HepG2 (cell line): ENCODE data around the gene SPATA25. TPM values are rescaled to one million over a fixed set of nuclear protein-coding genes. Genes with fewer than 3 reads are reported as not detected.
A peak's percentile ranks its signal among the peaks of the same experiment; 100 is the strongest.

Experiments
- ATF1 ChIP-seq: IDR thresholded peaks from 2 replicates; pipeline ENCODE4 v1.6.1; 2016; ENCODE audit warnings: mild to moderate bottlenecking, control low read depth
- CBFB ChIP-seq: sonication (generic); formaldehyde crosslinking; IDR thresholded peaks from 2 replicates; pipeline ENCODE4 v1.4.0; 2020; ENCODE audit warnings: missing genetic modification reagents
- ELF4 ChIP-seq: sonication (generic); formaldehyde crosslinking; IDR thresholded peaks from 2 replicates; pipeline ENCODE4 v1.5.0; 2020; ENCODE audit warnings: missing genetic modification reagents, mild to moderate bottlenecking, moderate library complexity, borderline replicate concordance
- FOXP4 ChIP-seq: sonication (generic); formaldehyde crosslinking; IDR thresholded peaks from 2 replicates; pipeline ENCODE4 v1.4.0; 2020; ENCODE audit warnings: missing genetic modification reagents
- HIC2 ChIP-seq: sonication (generic); formaldehyde crosslinking; IDR thresholded peaks from 2 replicates; pipeline ENCODE4 v1.9.0; 2022; ENCODE audit warnings: low read depth, missing genetic modification reagents
- HNRNPUL1 ChIP-seq: fragments of 200-400 bp; formaldehyde crosslinking; IDR thresholded peaks from 2 replicates; pipeline ENCODE4 v1.6.1; 2017; ENCODE audit warnings: low read depth, mild to moderate bottlenecking, low read length, moderate library complexity
- NFYB ChIP-seq: sonication (generic); formaldehyde crosslinking; IDR thresholded peaks from 2 replicates; pipeline ENCODE4 v1.4.0; 2020; ENCODE audit warnings: missing genetic modification reagents
- PLRG1 ChIP-seq: fragments of 450-650 bp; conservative IDR thresholded peaks from 2 replicates; pipeline ENCODE4 v1.6.1; 2016
- PPARG ChIP-seq: conservative IDR thresholded peaks from 2 replicates; pipeline ENCODE4 v1.6.1; 2016; ENCODE audit warnings: missing biosample characterization, missing genetic modification reagents
- SP5 ChIP-seq: IDR thresholded peaks from 2 replicates; pipeline ENCODE4 v1.6.1; 2016; ENCODE audit warnings: low read depth, borderline replicate concordance
- SRSF9 ChIP-seq: fragments of 200-400 bp; formaldehyde crosslinking; IDR thresholded peaks from 2 replicates; pipeline ENCODE4 v1.6.1; 2018; ENCODE audit warnings: borderline replicate concordance, mild to moderate bottlenecking, low read depth, low read length; ENCODE audit not compliant: insufficient read depth, poor library complexity, severe bottlenecking
- USF2 ChIP-seq, 2 experiments: sonication (generic) in 1 of 2; formaldehyde crosslinking in 1 of 2; IDR thresholded peaks; 2 replicates each; pipeline versions ENCODE4 v1.5.1 to v1.6.1; 2011 to 2020; ENCODE audit warnings: borderline replicate concordance in 1 of 2, low read depth in 1 of 2, low read length in 1 of 2, mild to moderate bottlenecking in 1 of 2, missing genetic modification reagents in 1 of 2, moderate library complexity in 1 of 2
- ZEB1 ChIP-seq: IDR thresholded peaks from 2 replicates; pipeline ENCODE4 v1.6.1; 2012; ENCODE audit warnings: mild to moderate bottlenecking, low read depth, inconsistent platforms; ENCODE audit not compliant: insufficient replicate concordance
- ZFX ChIP-seq: sonication (generic); formaldehyde crosslinking; IDR thresholded peaks from 2 replicates; pipeline ENCODE4 v1.4.0; 2020; ENCODE audit warnings: mild to moderate bottlenecking, low read depth, missing genetic modification reagents, moderate library complexity
- ZNF235 ChIP-seq: sonication (generic); formaldehyde crosslinking; IDR thresholded peaks from 2 replicates; pipeline ENCODE4 v1.8.1; 2023; ENCODE audit warnings: mild to moderate bottlenecking, missing genetic modification reagents, borderline replicate concordance
- ZNF589 ChIP-seq: sonication (generic); formaldehyde crosslinking; conservative IDR thresholded peaks from 2 replicates; pipeline ENCODE4 v1.8.0; 2022; ENCODE audit warnings: mild to moderate bottlenecking, moderate library complexity, missing genetic modification reagents
- ZSCAN22 ChIP-seq: sonication (generic); formaldehyde crosslinking; IDR thresholded peaks from 2 replicates; pipeline ENCODE4 v1.4.0; 2020; ENCODE audit warnings: mild to moderate bottlenecking, missing genetic modification reagents
- polyA plus RNA-seq, 8 experiments: library from polyadenylated mRNA; depleted of rRNA in 3 of 8; stranded (reverse) in 7 of 8; unstranded in 1 of 8; fragments of >200 nt; fragmentation: Illumina TruSeq in 4 of 8; extraction: Trizol in 4 of 8; gene quantifications; 2 replicates each; pipeline versions ENCODE4 v1.2.1 to v1.2.3, GENCODE V29; 2011 to 2016; ENCODE audit warnings: low read depth in 4 of 8, missing spikeins in 1 of 8, mixed read lengths in 1 of 8; ENCODE audit not compliant: insufficient read depth in 1 of 8
- total RNA-seq, 5 experiments: library from RNA; depleted of rRNA; stranded (reverse); fragments of >200 nt; fragmentation: Illumina TruSeq; extraction: Trizol; gene quantifications; 2 replicates each; pipeline ENCODE4 v1.2.3, GENCODE V29; 2016; ENCODE audit warnings: low read depth in 1 of 5
- TF ChIP-seq, protein P1 (sequence below): conservative IDR thresholded peaks from 2 replicates; pipeline ENCODE4 v1.6.1; 2018; ENCODE audit warnings: missing genetic modification reagents
- TF ChIP-seq, protein P2 (sequence below): sonication (generic); formaldehyde crosslinking; IDR thresholded peaks from 2 replicates; pipeline ENCODE4 v1.8.0; 2022; ENCODE audit warnings: low read depth, missing genetic modification reagents

Gene SPATA25
- total and polyA plus RNA-seq, 2 of the 13 experiments (the other 11 are each of a cell fraction or from before 2014, with no cell fraction given): 4.8 to 7.6 TPM

GRCh38 chr20:45934586-45935415, 47.4 kb upstream of the SPATA25 start, which contains the start of gene PCIF1 (continued):
- TF ChIP-seq NFYB (CRISPR knock-in tag) (peak; percentile 93), SRSF9 (no peak), ZEB1 (no peak), ZSCAN22 (peak; percentile 55; the same call in 1 of the 2 replicates), ZNF589 (0 out of 2 replicates have a peak, but pooled peaks have one; percentile 49), ZFX (CRISPR knock-in tag) (peak; percentile 85), ZNF235 (CRISPR knock-in tag) (no peak; the same call in 1 of the 2 replicates), HIC2 (no peak; the same call in 1 of the 2 replicates), PLRG1 (no peak), USF2 (IDR thresholded peaks at IDR 0.05; ENCODE audit: low read depth, low read length) (peak; percentile 95), USF2 (CRISPR knock-in tag; IDR thresholded peaks at IDR 0.05; ENCODE audit: borderline replicate concordance) (peak; percentile 85), PPARG (CRISPR knock-in tag) (peak; percentile 45; the same call in 1 of the 2 replicates), CBFB (CRISPR knock-in tag) (peak; percentile 94), ELF4 (CRISPR knock-in tag) (peak; percentile 93), ATF1 (no peak), FOXP4 (CRISPR knock-in tag) (peak; percentile 47; the same call in 1 of the 2 replicates), HNRNPUL1 (peak; percentile 91), SP5 (CRISPR knock-in tag) (peak; percentile 94)
- TF ChIP-seq, protein P1, sequence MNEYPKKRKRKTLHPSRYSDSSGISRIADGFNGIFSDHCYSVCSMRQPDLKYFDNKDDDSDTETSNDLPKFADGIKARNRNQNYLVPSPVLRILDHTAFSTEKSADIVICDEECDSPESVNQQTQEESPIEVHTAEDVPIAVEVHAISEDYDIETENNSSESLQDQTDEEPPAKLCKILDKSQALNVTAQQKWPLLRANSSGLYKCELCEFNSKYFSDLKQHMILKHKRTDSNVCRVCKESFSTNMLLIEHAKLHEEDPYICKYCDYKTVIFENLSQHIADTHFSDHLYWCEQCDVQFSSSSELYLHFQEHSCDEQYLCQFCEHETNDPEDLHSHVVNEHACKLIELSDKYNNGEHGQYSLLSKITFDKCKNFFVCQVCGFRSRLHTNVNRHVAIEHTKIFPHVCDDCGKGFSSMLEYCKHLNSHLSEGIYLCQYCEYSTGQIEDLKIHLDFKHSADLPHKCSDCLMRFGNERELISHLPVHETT (CRISPR knock-in tag): peak; percentile 79
- TF ChIP-seq, protein P2, sequence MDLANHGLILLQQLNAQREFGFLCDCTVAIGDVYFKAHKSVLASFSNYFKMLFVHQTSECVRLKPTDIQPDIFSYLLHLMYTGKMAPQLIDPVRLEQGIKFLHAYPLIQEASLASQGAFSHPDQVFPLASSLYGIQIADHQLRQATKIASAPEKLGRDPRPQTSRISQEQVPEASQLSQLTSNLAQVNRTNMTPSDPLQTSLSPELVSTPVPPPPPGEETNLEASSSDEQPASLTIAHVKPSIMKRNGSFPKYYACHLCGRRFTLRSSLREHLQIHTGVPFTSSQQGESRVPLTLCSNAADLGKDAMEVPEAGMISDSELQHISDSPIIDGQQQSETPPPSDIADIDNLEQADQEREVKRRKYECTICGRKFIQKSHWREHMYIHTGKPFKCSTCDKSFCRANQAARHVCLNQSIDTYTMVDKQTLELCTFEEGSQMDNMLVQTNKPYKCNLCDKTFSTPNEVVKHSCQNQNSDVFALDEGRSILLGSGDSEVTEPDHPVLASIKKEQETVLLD (CRISPR knock-in tag): peak; percentile 81
